Left lung (tissue), 14 donors: ENCODE results near the gene CFL2. TPM values are rescaled to one million over a fixed set of nuclear protein-coding genes. Genes with fewer than 3 reads are reported as not detected.

Experiments used
- ATAC-seq: fragments of 200-7000 bp; cut with Tn5 transposase; one replicate; pipeline ENCODE4 v1.9.1; 2020; ENCODE audit warnings: moderate library complexity
- DNase-seq, 4 donors: peaks; one replicate each; pipeline ENCODE4 v3.0.0-alpha.2; 2013 to 2020
- H3K27ac ChIP-seq, 2 donors: fragments of 200-600 bp; sonication (generic) in 1 of 2; one replicate each; pipeline versions ENCODE4 v1.5.0 to v1.8.0; 2020 to 2021
- H3K27me3 ChIP-seq, 2 donors: fragments of 200-600 bp; sonication (generic) in 1 of 2; one replicate each; pipeline versions ENCODE4 v1.5.0 to v1.8.0; 2020 to 2021
- H3K36me3 ChIP-seq, 2 donors: fragments of 200-600 bp; sonication (generic) in 1 of 2; one replicate each; pipeline versions ENCODE4 v1.5.0 to v1.8.0; 2020 to 2021
- H3K4me1 ChIP-seq, 2 donors: fragments of 200-600 bp; one replicate each; pipeline ENCODE4 v1.8.0; 2021
- H3K4me3 ChIP-seq, 2 donors: fragments of 200-600 bp; sonication (generic) in 1 of 2; one replicate each; pipeline versions ENCODE4 v1.5.0 to v1.8.0; 2020 to 2021; ENCODE audit warnings: mild to moderate bottlenecking in 1 of 2
- H3K9me3 ChIP-seq, 2 donors: fragments of 200-600 bp; sonication (generic) in 1 of 2; one replicate each; pipeline versions ENCODE4 v1.5.0 to v1.8.0; 2020 to 2021
- CTCF ChIP-seq, 2 donors: fragments of 200-600 bp; sonication (generic) in 1 of 2; IDR thresholded peaks; one replicate each; pipeline versions ENCODE4 v1.5.0 to v1.8.0; 2021; ENCODE audit warnings: antibody characterized with exemption in 2 of 2
- intact Hi-C, 2 donors: fragments of 100-400 bp; cut with DNase I; formaldehyde crosslinking; loops; one replicate each; pipeline versions ENCODE4 v1.11.2 to v1.14.2; 2022
- long read RNA-seq, 12 donors: library from polyadenylated mRNA in 2 of 12; unstranded in 2 of 12; transcript quantifications; one replicate each; pipeline ENCODE4 v2.0.0 and lab custom pipeline, GENCODE V29; 2019 to 2026
- polyA plus RNA-seq, 6 donors: library from polyadenylated mRNA; unstranded; fragments of 120-200 nt; gene quantifications; one replicate each; pipeline ENCODE4 v1.2.1, GENCODE V29; 2013; ENCODE audit not compliant: insufficient read length in 6 of 6
- total RNA-seq, 2 donors: library from RNA; stranded (reverse); fragmentation: NEBNext Ultra II Directional; extraction: Animal tissue kit (Norgen Biotek cat#: 25700); gene quantifications; one replicate each; pipeline ENCODE4 v1.2.1, GENCODE V29; 2021
- donor health status: DM: no; HTN: yes; CAD: no.
- donor health status: DM: no; HTN: no; CAD: no.

CFL2 gene
- 10 to 100 TPM; 47.3 to 58.0 TPM for total RNA-seq
- 10 to 100 TPM; 36.9 to 50.5 (median 46.4) TPM for polyA plus RNA-seq
- long read RNA-seq, donor 1, full-length matches to known transcripts: 17 of 17 reads
- long read RNA-seq, donor 1, partial matches to known transcripts: 0 of 17 reads
- long read RNA-seq, donor 1, other reads (novel, unspliced or antisense): 0 of 17 reads
- long read RNA-seq, donor 2, full-length matches to known transcripts: 18 of 18 reads
- long read RNA-seq, donor 2, partial matches to known transcripts: 0 of 18 reads
- long read RNA-seq, donor 2, other reads (novel, unspliced or antisense): 0 of 18 reads
- long read RNA-seq, donor 3, full-length matches to known transcripts: 20 of 20 reads
- long read RNA-seq, donor 3, partial matches to known transcripts: 0 of 20 reads
- long read RNA-seq, donor 3, other reads (novel, unspliced or antisense): 0 of 20 reads
- long read RNA-seq, donor 4, full-length matches to known transcripts: 13 of 17 reads
- long read RNA-seq, donor 4, partial matches to known transcripts: 3 of 17 reads
- long read RNA-seq, donor 4, other reads (novel, unspliced or antisense): 1 of 17 reads
- long read RNA-seq, donor 5, full-length matches to known transcripts: 26 of 31 reads
- long read RNA-seq, donor 5, partial matches to known transcripts: 5 of 31 reads
- long read RNA-seq, donor 5, other reads (novel, unspliced or antisense): 0 of 31 reads
- long read RNA-seq, donor 6, full-length matches to known transcripts: 15 of 15 reads
- long read RNA-seq, donor 6, partial matches to known transcripts: 0 of 15 reads
- long read RNA-seq, donor 6, other reads (novel, unspliced or antisense): 0 of 15 reads
- long read RNA-seq, donor 7, full-length matches to known transcripts: 8 of 8 reads
- long read RNA-seq, donor 7, partial matches to known transcripts: 0 of 8 reads
- long read RNA-seq, donor 7, other reads (novel, unspliced or antisense): 0 of 8 reads
- long read RNA-seq, donor 8, full-length matches to known transcripts: 8 of 8 reads
- long read RNA-seq, donor 8, partial matches to known transcripts: 0 of 8 reads
- long read RNA-seq, donor 8, other reads (novel, unspliced or antisense): 0 of 8 reads
- long read RNA-seq, donor 9, partial matches to known transcripts: 0 of 1 reads
- long read RNA-seq, donor 9, other reads (novel, unspliced or antisense): 0 of 1 reads
- long read RNA-seq, donor 10, full-length matches to known transcripts: 9 of 11 reads
- long read RNA-seq, donor 10, partial matches to known transcripts: 1 of 11 reads
- long read RNA-seq, donor 10, other reads (novel, unspliced or antisense): 1 of 11 reads
- long read RNA-seq, donor 11, full-length matches to known transcripts: 47 of 66 reads
- long read RNA-seq, donor 11, partial matches to known transcripts: 19 of 66 reads
- long read RNA-seq, donor 11, other reads (novel, unspliced or antisense): 0 of 66 reads
- long read RNA-seq, donor 12, full-length matches to known transcripts: 6 of 6 reads
- long read RNA-seq, donor 12, partial matches to known transcripts: 0 of 6 reads
- long read RNA-seq, donor 12, other reads (novel, unspliced or antisense): 0 of 6 reads

- intact Hi-C loops: no loop called here
- ATAC-seq: peak; percentile 98
- Histone ChIP-seq H3K27me3 (no peaks in the 10 kb centered on the region), H3K27ac (peak within 1 kb of the TSS; percentile 90 to 96), H3K4me1 (peaks cover 6 to 41% of the 10 kb centered on the region in 2 donors), H3K9me3 (no peaks in the 10 kb centered on the region), H3K36me3 (no peaks in the 10 kb centered on the region), H3K4me3 (peak within 1 kb of the TSS; percentile 81 to 88)
- TF ChIP-seq CTCF (IDR thresholded peaks at IDR 0.05): no peak
- peak; percentile 77 to 97 (median 84) for DNase-seq
These were observed at the start of gene CFL2 for GRCh38 chr14:34714320-34715126. CFL2 (minus strand) TSS chr14:34714593; CDS start chr14:34714540, 53 bp downstream.

DNA sequence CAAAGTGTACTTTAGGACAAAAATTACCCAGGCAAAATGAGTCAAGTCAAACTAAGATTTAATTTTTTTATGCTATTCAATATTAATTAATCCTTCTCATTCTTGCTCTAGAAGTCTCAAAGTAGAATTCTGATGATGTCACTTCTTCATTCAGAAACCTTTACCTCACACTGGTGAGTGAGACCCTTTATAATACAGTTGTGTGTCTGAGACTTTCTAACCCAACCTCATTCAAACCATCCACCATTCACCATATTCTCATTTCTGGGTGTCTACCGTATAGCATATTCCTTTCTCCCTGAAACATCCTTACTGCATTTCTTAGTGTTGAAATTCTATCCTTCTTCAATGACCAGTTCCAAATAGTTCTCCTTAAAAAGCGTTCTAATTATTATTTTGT, 40.8 kb upstream of the CFL2 start:
- Histone ChIP-seq H3K36me3 (peaks cover 0 to 92% of the 10 kb centered on the region in 2 donors), H3K4me1 (no peaks in the 10 kb centered on the region), H3K9me3 (no peaks in the 10 kb centered on the region), H3K27ac (no peak overlapping the region), H3K4me3 (no peak overlapping the region), H3K27me3 (no peaks in the 10 kb centered on the region)
- TF ChIP-seq CTCF (IDR thresholded peaks at IDR 0.05): no peak
- DNase-seq (no peak), ATAC-seq (no peak)
- intact Hi-C loops: no loop called here

GRCh38 chr14:34754687-34755086, 40.3 kb upstream of the CFL2 start:
- no peak for TF ChIP-seq CTCF (IDR thresholded peaks at IDR 0.05)
- H3K4me3 ChIP-seq: no peak overlapping the region
- H3K27ac ChIP-seq: no peak overlapping the region
- H3K4me1 ChIP-seq: no peaks in the 10 kb centered on the region
- intact Hi-C loops: no loop called here
- no peaks in the 10 kb centered on the region for H3K27me3 ChIP-seq
- no peak for DNase-seq
- H3K36me3 ChIP-seq: peaks cover 0 to 87% of the 10 kb centered on the region in 2 donors
- no peak for ATAC-seq
- H3K9me3 ChIP-seq: no peaks in the 10 kb centered on the region

DNA sequence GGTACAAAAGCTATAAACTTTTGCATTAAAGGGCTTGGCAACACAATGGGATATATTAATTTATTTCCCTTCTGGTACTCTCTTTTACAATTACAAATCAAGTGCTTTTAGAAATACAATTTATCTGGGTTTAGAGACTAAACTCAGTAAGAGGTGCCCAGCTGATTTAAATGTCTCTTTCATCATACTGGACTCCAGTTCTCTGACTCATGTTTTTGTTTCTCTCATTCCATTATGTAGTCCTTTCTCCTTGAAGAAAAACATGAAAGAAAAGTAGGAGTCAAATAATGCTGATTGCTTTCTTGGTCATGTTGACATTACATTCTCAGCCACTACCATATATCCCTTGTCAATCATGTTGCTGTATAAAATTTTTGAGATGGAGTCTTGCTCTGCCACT, 36.3 kb upstream of the CFL2 start:
- ATAC-seq (no peak), DNase-seq (no peak)
- TF ChIP-seq CTCF (IDR thresholded peaks at IDR 0.05): no peak
- no peak overlapping the region for H3K4me3 ChIP-seq
- H3K27ac ChIP-seq: no peak overlapping the region
- no peaks in the 10 kb centered on the region for H3K9me3 ChIP-seq
- H3K4me1 ChIP-seq: no peaks in the 10 kb centered on the region
- no peaks in the 10 kb centered on the region for H3K27me3 ChIP-seq
- intact Hi-C loops: no loop called here
- peaks cover 0 to 46% of the 10 kb centered on the region in 2 donors for H3K36me3 ChIP-seq
